Mesendoderm (in vitro differentiated cells): ENCODE data around the gene HCRTR1.

Source experiments
- DNase-seq: peaks from one replicate; pipeline ENCODE4 v3.0.0; 2013
- H2AK5ac ChIP-seq: 2 replicates; pipeline ENCODE4 v1.6.1; 2013; ENCODE audit warnings: low read length, inconsistent platforms
- H2BK120ac ChIP-seq: 2 replicates; pipeline ENCODE4 v1.6.1; 2013; ENCODE audit warnings: low read depth, mild to moderate bottlenecking, low read length, moderate library complexity, mixed read lengths
- H2BK15ac ChIP-seq: replicated peaks from 2 replicates; pipeline ENCODE4 v1.6.1; 2013; ENCODE audit warnings: low read depth, mild to moderate bottlenecking, moderate library complexity
- H2BK5ac ChIP-seq: 2 replicates; pipeline ENCODE4 v1.6.1; 2013; ENCODE audit warnings: low read length, inconsistent platforms
- H3K18ac ChIP-seq: 2 replicates; pipeline ENCODE4 v1.6.1; 2013; ENCODE audit warnings: mild to moderate bottlenecking, low read length, mixed read lengths
- H3K23ac ChIP-seq: one replicate; pipeline ENCODE4 v1.6.1; 2013; ENCODE audit warnings: low read length
- H3K27ac ChIP-seq: 2 replicates; pipeline ENCODE4 v1.5.1; 2013; ENCODE audit warnings: low read depth, mild to moderate bottlenecking, inconsistent platforms, low read length, moderate library complexity
- H3K27me3 ChIP-seq: 2 replicates; pipeline ENCODE4 v1.6.1; 2013; ENCODE audit warnings: low read length, control low read depth, mild to moderate bottlenecking, inconsistent platforms; ENCODE audit not compliant: insufficient read depth, poor library complexity
- H3K36me3 ChIP-seq: 2 replicates; pipeline ENCODE4 v1.6.1; 2013; ENCODE audit warnings: low read length, inconsistent platforms; ENCODE audit not compliant: control insufficient read depth, insufficient read depth
- H3K4ac ChIP-seq: one replicate; pipeline ENCODE4 v1.6.1; 2013; ENCODE audit warnings: low read depth, mild to moderate bottlenecking, low read length, moderate library complexity
- H3K4me1 ChIP-seq: 2 replicates; pipeline ENCODE4 v1.6.1; 2013; ENCODE audit warnings: low read depth, low read length, inconsistent platforms; ENCODE audit not compliant: control insufficient read depth
- H3K4me2 ChIP-seq: 2 replicates; pipeline ENCODE4 v1.6.1; 2013; ENCODE audit warnings: low read length
- H3K4me3 ChIP-seq: 2 replicates; pipeline ENCODE4 v1.5.1; 2013; ENCODE audit warnings: mild to moderate bottlenecking, low read length
- H3K56ac ChIP-seq: one replicate; pipeline ENCODE4 v1.6.1; 2013; ENCODE audit warnings: low read length
- H3K79me1 ChIP-seq: 2 replicates; pipeline ENCODE4 v1.6.1; 2013; ENCODE audit warnings: low read length, inconsistent platforms
- H3K79me2 ChIP-seq: 2 replicates; pipeline ENCODE4 v1.6.1; 2013; ENCODE audit warnings: mild to moderate bottlenecking, low read length; ENCODE audit not compliant: control insufficient read depth, insufficient read depth
- H3K9ac ChIP-seq: 2 replicates; pipeline ENCODE4 v1.6.1; 2013; ENCODE audit warnings: low read length, inconsistent platforms
- H4K5ac ChIP-seq: one replicate; pipeline ENCODE4 v1.6.1; 2013; ENCODE audit warnings: low read length
- H4K8ac ChIP-seq: one replicate; pipeline ENCODE4 v1.6.1; 2013; ENCODE audit warnings: low read depth, mild to moderate bottlenecking, control low read depth, low read length, moderate library complexity
- WGBS: extraction: QIAGEN DNeasy Blood & Tissue Kit; methylation state at CpG from one replicate; pipeline ENCODE4 v1.1.7; 2013; ENCODE audit warnings: low lambda C conversion rate, missing lambda C conversion rate; ENCODE audit not compliant: insufficient coverage; ENCODE audit errors: extremely low coverage; 5-methylcytosine and 5-hydroxymethylcytosine counted together

Gene HCRTR1

DNA sequence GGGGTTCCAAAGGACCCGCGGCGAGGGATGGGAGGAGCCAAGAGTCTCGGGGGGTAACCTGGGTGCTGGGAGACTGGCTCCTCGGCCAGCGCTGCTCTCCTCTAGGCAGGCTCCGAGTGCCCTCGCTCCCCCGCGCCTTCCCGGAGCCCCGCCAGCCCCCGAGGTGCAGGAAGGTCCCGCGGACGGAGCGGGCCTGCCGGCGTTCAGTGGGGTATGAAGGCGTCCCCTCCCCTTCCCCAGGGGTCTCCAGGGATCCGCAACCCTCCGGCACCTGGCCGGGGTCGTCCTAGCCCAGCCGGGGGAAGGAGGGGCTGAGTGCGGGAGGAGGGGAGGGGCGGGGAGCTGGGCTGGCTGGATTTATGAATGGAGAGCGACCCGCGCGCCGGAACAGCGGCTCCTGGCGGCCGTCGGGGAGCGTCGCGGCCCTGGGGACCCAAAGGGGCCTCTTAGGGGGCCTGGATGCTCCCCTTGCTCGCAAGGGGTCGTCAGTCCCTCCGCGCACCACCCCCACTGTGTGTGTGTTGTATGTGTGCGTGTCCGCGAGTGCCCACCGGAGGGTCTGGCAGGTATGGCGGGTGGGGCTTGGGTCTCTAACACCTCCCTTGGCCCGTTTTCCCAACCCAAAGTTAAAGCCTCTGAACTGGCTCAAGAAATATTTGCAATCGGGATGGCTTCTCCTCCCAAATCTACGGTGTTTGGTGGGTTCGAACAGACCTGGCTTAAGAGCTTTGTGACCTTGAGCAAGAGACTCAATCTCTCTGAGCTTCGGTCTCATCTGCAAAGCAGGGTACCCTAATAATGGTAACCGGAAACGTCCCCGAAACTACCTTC lies 642 bp downstream of the HCRTR1 start:
- Histone ChIP-seq H3K23ac (no peak overlapping the region), H2AK5ac (no peak overlapping the region), H3K4ac (no peak overlapping the region), H3K4me1 (no peaks in the 10 kb centered on the region), H3K4me2 (peak overlapping the region; percentile 89), H3K79me1 (no peaks in the 10 kb centered on the region), H3K4me3 (peak overlapping the region; percentile 54), H4K8ac (no peak overlapping the region), H2BK120ac (no peak overlapping the region), H2BK5ac (no peak overlapping the region), H3K9ac (peak overlapping the region; percentile 59), H3K79me2 (no peaks in the 10 kb centered on the region), H3K27ac (no peak overlapping the region), H3K36me3 (no peaks in the 10 kb centered on the region), H2BK15ac (no peak overlapping the region), H4K5ac (no peak overlapping the region), H3K18ac (no peak overlapping the region), H3K27me3 (peaks cover 5% of the 10 kb centered on the region), H3K56ac (peak overlapping the region; percentile 84)
- DNase-seq, result peak; percentile 67
- WGBS, result no CpG with 5 or more reads among the region's 56 CpGs

GRCh38 chr1:31618916-31619846 lies 1.7 kb downstream of the HCRTR1 start:
- Histone ChIP-seq H3K4me2 (no peak overlapping the region), H2BK15ac (no peak overlapping the region), H3K18ac (no peak overlapping the region), H3K4ac (no peak overlapping the region), H2BK120ac (no peak overlapping the region), H3K9ac (no peak overlapping the region), H3K27me3 (peaks cover 5% of the 10 kb centered on the region), H3K79me2 (no peaks in the 10 kb centered on the region), H3K27ac (no peak overlapping the region), H4K8ac (no peak overlapping the region), H3K4me3 (no peak overlapping the region), H2AK5ac (no peak overlapping the region), H3K36me3 (no peaks in the 10 kb centered on the region), H3K23ac (no peak overlapping the region), H3K56ac (no peak overlapping the region), H3K4me1 (no peaks in the 10 kb centered on the region), H2BK5ac (no peak overlapping the region), H4K5ac (no peak overlapping the region), H3K79me1 (no peaks in the 10 kb centered on the region)
- DNase-seq, result no peak
- WGBS, result no CpG with 5 or more reads among the region's 23 CpGs

DNA sequence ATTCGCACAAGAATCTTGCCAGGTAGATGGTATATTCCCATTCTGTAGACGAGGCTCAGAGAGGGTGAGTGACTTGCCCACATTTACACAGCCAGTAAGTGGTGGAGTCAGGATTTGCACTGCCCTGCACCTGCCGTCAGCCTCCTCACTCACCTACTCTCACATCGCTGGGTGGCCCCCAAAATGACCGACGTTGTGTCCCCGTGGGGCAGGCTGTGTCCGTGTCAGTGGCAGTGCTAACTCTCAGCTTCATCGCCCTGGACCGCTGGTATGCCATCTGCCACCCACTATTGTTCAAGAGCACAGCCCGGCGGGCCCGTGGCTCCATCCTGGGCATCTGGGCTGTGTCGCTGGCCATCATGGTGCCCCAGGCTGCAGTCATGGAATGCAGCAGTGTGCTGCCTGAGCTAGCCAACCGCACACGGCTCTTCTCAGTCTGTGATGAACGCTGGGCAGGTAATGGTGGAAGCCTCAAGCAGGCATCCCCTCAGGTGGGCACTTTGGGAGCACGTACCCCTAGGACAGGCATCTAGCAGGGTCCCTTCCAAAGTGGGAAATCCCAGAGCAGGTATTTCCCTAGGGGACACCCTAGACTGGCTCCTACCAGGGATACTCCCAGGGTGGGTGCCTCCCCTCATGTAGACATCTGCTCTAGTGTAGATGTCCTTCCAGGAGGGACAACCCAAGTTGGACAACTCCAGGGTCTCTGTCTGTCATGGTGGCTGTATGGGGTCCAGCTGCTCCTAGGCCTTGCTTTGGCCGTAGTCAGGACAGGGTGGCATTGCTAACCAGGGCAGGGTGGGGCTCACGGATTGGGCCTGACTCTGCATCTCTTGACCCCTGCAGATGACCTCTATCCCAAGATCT lies 3.4 kb downstream of the HCRTR1 start:
- Histone ChIP-seq H3K4me1 (no peaks in the 10 kb centered on the region), H3K23ac (no peak overlapping the region), H3K9ac (no peak overlapping the region), H3K18ac (no peak overlapping the region), H3K27ac (no peak overlapping the region), H3K56ac (peak overlapping the region; percentile 15), H3K4me2 (no peak overlapping the region), H3K4me3 (no peak overlapping the region), H4K5ac (no peak overlapping the region), H2AK5ac (no peak overlapping the region), H2BK120ac (no peak overlapping the region), H4K8ac (no peak overlapping the region), H3K79me2 (no peaks in the 10 kb centered on the region), H3K4ac (no peak overlapping the region), H3K36me3 (no peaks in the 10 kb centered on the region), H3K79me1 (no peaks in the 10 kb centered on the region), H2BK5ac (no peak overlapping the region), H3K27me3 (peaks cover 5% of the 10 kb centered on the region), H2BK15ac (no peak overlapping the region)
- DNase-seq, result no peak
- WGBS, result no CpG with 5 or more reads among the region's 20 CpGs

DNA sequence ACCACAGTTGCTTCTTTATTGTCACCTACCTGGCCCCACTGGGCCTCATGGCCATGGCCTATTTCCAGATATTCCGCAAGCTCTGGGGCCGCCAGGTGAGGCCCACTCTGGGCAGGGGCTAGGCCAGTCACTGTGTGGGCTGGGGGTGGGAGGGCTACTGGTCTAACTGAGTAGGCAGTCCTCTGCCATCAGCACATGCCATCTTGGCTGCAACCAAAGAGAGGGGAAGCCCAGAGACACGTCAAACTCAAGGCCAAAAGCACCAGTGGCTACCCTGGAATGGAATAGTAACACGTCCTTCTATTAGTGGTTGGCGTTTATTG lies 4.0 kb downstream of the HCRTR1 start:
- H3K79me1 ChIP-seq, result no peaks in the 10 kb centered on the region
- H3K36me3 ChIP-seq, result no peaks in the 10 kb centered on the region
- H3K56ac ChIP-seq, result no peak overlapping the region
- H2AK5ac ChIP-seq, result no peak overlapping the region
- H3K4ac ChIP-seq, result no peak overlapping the region
- no peaks in the 10 kb centered on the region for H3K79me2 ChIP-seq
- H4K5ac ChIP-seq, result no peak overlapping the region
- H3K18ac ChIP-seq, result no peak overlapping the region
- H3K4me2 ChIP-seq, result no peak overlapping the region
- no peak overlapping the region for H2BK5ac ChIP-seq
- no peak overlapping the region for H2BK15ac ChIP-seq
- no peaks in the 10 kb centered on the region for H3K4me1 ChIP-seq
- H3K4me3 ChIP-seq, result no peak overlapping the region
- H3K27me3 ChIP-seq, result peaks cover 5% of the 10 kb centered on the region
- no peak overlapping the region for H4K8ac ChIP-seq
- WGBS, result no CpG with 5 or more reads among the region's 5 CpGs
- no peak for DNase-seq
- H3K9ac ChIP-seq, result no peak overlapping the region
- H3K27ac ChIP-seq, result no peak overlapping the region
- H3K23ac ChIP-seq, result no peak overlapping the region
- H2BK120ac ChIP-seq, result no peak overlapping the region

- Histone ChIP-seq H3K56ac (no peak overlapping the region), H3K23ac (no peak overlapping the region), H2AK5ac (no peak overlapping the region), H3K27ac (no peak overlapping the region), H3K4me3 (no peak overlapping the region), H2BK5ac (no peak overlapping the region), H3K4me2 (no peak overlapping the region), H3K18ac (no peak overlapping the region), H2BK15ac (no peak overlapping the region), H2BK120ac (no peak overlapping the region), H3K4ac (no peak overlapping the region), H3K79me1 (no peaks in the 10 kb centered on the region), H4K8ac (no peak overlapping the region), H3K79me2 (no peaks in the 10 kb centered on the region), H3K36me3 (no peaks in the 10 kb centered on the region), H3K4me1 (no peaks in the 10 kb centered on the region), H3K27me3 (peaks cover under 1% of the 10 kb centered on the region), H4K5ac (no peak overlapping the region), H3K9ac (no peak overlapping the region)
- DNase-seq, result no peak
- WGBS, result no CpG with 5 or more reads among the region's 15 CpGs
Observed at GRCh38 chr1:31621847-31622730, 4.6 kb downstream of the HCRTR1 start.
